GM18499 (cell line): ENCODE data around the gene TNNT2.

Source experiments
- ATAC-seq: cut with Tn5 transposase; IDR thresholded peaks from one replicate; pipeline ENCODE4 v1.9.1; 2021; ENCODE audit warnings: moderate number of reproducible peaks; ENCODE audit not compliant: insufficient read depth, unreplicated experiment

Gene TNNT2

GRCh38 chr1:201336711-201337450 lies 40.6 kb downstream of the TNNT2 start:
- ATAC-seq: no peak

GRCh38 chr1:201335901-201336300 lies 41.6 kb downstream of the TNNT2 start:
- no peak for ATAC-seq

DNA sequence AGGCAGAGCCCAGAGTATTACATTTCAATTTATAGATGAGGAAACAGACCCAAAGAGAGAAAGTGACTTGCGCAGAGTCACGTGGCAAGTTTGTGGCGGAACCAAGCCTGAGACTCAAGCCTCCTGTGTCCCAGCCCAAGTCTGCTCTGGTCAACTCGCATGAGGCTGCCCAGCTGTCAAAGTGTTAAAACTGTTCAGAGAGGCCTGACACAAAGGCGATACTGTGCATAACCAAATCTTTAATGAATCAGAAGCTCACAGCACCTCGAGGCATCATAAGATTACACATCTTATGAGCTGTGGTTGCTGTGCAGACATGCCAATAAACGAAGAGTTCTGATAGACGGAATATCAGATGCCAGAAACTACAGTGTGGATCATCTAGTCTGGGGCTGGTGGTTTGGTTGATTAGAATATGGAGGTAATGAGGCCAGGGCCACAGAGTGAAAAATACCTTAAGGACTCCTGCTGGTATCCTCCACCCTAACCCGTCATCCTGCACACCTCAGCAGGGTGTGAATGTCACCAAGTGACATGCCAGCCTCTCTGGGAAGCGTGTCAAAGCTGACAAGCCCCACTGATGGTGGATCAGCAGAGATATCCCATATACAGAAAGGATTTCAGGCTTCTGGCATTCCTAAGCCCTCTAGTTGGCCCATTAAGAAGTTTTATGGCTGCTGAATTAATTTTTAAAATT lies 42.2 kb downstream of the TNNT2 start:
- ATAC-seq: no peak

GRCh38 chr1:201334325-201335173 lies 42.9 kb downstream of the TNNT2 start:
- ATAC-seq: no peak

DNA sequence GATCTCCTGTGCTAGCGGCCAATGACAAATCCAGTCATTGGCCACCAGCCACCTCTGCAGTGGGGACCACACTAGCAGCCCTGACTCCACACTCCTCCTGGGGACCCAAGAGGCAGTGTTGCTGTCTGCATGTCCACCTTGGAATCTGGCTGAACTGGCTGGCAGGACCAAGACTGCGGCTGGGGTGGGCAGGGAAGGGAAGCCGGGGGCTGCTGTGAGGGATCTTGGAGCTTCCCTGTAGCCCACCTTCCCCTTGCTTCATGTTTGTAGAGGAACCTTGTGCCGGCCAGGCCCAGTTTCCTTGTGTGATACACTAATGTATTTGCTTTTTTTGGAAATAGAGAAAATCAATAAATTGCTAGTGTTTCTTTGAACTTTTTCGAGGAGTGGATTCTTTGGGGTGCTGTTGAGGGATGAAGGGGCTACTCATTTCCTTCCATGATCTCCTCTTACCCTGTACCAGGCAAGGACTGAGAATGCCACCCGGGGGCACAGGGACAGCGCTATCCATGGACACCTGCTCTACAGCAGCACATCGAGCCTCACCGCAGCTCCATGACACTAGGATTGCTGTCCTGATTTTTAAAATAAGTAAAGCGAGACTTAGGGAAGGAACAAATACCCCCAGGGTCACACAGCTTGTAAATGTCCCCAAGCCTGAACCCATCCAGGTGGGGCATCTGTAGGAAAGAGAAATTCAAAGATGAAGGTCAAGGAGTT lies 44.7 kb downstream of the TNNT2 start:
- ATAC-seq: no peak

- ATAC-seq: no peak
These were observed 45.5 kb downstream of the TNNT2 start for GRCh38 chr1:201332021-201332420.

DNA sequence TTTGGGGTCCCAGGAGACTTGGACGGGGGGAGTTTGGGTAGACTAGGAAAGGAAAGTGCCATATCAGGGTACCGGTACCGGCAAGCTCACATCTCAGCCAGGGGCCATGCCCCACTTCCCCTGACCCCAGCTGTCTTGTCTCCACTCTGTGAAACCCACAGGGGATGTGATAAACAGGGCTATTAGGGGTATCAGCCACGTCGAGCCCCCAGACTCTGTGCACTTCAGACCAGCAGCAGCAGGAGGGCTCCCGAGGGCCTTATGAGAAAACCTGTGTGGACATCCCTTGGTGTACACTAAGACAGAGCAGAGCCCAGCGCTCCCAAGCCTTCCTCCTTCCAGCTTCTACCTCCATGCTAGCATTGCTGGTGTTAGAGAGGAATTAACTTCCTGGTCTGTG lies 46.3 kb downstream of the TNNT2 start:
- ATAC-seq: no peak

- no peak for ATAC-seq
These were observed 46.9 kb downstream of the TNNT2 start for GRCh38 chr1:201330541-201330940.

DNA sequence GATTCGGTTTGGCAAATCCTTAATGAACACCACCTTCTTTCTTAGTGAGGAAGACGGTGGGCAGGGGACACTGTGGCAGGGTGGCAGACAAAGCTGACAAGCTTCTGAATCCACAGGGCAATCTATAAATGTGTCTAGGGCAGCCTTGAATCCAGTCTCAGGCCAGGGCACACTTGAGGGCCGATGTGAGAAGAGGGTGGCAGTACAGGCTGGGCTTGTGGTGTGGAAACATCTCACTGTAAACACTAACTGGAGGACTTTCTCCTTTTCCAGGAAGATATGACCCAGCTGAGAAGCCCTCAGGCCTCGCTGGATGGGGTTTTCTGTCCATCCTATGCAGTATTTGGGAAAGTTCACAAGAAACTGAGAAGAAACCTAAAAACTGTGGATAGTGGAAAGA lies 47.7 kb downstream of the TNNT2 start:
- ATAC-seq: no peak

DNA sequence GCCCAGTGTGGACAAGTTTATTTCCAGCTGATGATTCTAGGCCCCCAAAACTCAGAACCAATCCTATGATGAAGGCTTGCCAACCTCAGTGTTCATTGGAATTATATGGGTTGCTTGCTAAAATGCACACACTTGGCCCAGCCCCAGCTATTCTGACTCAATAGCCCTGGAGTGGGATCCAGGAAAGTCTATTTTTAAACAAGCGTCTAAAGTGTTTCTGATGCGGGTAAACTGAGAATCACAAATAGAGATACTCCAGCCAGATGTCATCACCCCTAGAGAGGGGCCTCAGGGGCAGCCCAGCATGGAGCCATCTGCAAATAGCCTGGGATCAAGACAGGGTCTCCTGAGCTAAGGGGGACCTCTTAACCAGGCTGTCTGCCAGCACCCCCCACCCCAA lies 48.2 kb downstream of the TNNT2 start:
- ATAC-seq: no peak

DNA sequence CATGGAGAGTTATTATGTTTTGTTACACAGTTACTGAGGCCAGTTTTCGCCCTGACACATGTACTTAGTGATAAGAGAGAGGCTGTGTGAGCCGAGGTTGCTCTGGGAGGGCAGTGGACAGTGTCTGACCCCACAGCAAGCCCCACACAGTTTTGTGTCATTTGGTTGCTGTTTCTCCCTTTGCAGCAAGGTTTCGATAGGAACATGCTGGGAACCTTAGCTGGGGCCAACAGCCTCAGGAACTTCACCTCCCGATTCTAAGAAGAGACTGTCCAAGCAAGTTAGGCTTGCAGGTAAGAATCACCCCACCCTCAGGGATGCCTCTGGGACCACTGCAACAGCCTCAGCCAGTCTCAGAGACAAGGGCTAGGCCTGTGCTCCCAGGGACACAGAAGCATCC lies 48.9 kb downstream of the TNNT2 start:
- ATAC-seq: no peak

GRCh38 chr1:201327687-201328240 lies 49.7 kb downstream of the TNNT2 start:
- no peak for ATAC-seq

DNA sequence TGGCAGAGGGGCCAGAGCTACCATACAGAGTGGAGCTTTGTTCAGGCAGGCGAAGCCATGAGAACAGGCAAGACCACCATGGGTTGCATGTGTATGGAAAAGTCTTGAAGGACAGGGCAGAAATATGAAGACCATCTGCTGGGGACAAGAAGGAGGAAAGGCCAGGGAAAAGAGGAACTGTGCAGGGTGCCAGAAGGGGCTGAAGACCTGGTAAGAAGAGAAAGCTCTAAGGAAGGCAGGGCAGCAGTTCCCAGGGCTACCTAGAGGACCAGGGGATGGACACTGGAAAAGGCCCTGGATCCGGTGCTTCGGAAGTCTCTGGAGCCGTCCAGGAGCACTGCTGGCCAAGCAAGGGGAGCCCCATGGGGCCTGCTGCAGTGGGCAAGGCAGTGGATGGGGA lies 50.8 kb downstream of the TNNT2 start:
- ATAC-seq: no peak

- ATAC-seq: no peak
These were observed 51.8 kb downstream of the TNNT2 start for GRCh38 chr1:201325678-201326060.

- ATAC-seq: no peak
These were observed 52.4 kb downstream of the TNNT2 start for GRCh38 chr1:201324821-201325677.

DNA sequence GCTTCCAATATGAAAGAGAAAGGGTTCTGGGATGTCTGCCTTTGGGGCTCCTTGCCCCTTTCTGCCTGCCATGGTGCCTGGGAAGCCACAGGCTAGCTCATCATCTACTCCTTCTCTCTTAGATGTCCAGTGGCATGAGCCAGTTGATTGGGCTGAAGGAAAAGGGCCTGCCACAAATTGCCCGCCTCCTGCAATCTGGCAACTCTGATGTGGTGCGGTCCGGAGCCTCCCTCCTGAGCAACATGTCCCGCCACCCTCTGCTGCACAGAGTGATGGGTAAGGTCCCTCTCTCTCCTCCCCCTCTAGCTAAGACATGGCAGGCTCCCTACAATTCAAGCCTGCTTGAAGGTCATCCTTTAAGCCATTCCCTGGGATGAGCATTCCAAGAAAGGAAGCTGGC lies 53.2 kb downstream of the TNNT2 start:
- ATAC-seq: no peak

DNA sequence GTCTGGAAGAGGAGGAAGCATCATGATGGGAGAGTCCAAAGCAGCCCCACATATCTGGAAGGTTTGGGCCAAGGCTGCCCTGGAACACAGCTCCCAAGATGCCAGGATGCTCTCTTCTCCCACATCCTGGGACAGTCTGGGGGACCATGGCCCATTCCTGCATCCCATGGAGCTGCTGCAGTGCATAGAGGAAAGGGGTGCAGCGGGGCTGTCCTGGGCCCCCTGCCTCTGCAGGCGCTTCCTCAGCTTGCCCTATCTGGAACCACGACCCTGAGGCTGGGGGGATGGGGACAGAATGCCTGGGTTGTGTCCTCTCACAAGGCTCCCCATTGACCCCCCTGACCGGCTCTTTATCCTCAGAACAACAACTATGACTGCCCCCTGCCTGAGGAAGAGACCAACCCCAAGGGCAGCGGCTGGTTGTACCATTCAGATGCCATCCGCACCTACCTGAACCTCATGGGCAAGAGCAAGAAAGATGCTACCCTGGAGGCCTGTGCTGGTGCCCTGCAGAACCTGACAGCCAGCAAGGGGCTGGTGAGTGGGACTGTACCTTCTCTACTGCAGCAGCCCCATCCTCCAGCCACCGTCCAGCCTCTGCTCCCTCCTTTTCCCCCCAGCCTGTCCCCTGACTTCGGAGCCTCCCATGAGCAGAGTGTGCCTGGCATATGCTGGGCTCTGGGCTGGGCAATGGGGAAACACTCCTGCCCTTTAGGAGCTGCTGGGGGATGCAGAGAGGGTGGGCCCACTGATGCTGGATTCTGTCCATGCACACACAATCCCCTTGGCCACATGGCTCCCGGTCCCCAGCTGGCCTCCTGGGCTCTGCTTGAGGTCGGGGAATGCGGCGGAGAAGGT lies 54.6 kb downstream of the TNNT2 start:
- no peak for ATAC-seq

- ATAC-seq: no peak
These were observed 55.6 kb downstream of the TNNT2 start for GRCh38 chr1:201321826-201322390.
